Measurements from ENCODE around the gene RXFP1. TPM values are rescaled to one million over a fixed set of nuclear protein-coding genes. Genes with fewer than 3 reads are reported as not detected.

Gene RXFP1
- polyA plus RNA-seq, 1 donor from 2014 or later: 0.12 TPM

DNA sequence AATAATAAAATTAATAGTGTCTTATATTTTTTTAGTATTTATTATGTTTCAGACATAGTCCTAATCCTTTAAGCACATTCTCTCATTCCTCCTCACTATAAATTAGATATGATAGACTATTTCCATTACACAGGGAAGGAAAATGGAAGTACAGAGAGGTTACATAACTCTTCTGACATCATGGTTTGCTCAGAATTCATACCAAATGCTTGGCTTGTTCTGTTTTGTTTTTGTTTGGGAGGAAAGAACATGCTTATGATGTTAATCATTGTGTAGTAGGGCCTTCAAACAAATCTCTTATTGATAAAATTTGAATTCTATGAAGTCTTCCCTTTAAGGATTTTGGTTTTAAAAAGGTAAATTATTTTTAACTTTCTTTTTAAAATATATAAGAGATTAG is 59.5 kb downstream of the RXFP1 start:
- H3K9me2 ChIP-seq (ENCODE audit: insufficient read depth, low read length): no peaks in the 10 kb centered on the region
- no peaks in the 10 kb centered on the region for H3K27me3 ChIP-seq (ENCODE audit: insufficient read depth, low read depth, low read length)
- H2AFZ ChIP-seq (ENCODE audit: low read depth, low read length): no peak overlapping the region
- no peak overlapping the region for H3K4me3 ChIP-seq (ENCODE audit: low read length)
- no peak overlapping the region for H3K9ac ChIP-seq (ENCODE audit: low read length)
- TF ChIP-seq SMC3 (conservative IDR thresholded peaks at IDR 0.05; ENCODE audit: poor library complexity) (no peak), TAF1 (IDR thresholded peaks at IDR 0.05; ENCODE audit: low read depth) (no peak), MXI1 (conservative IDR thresholded peaks at IDR 0.05; ENCODE audit: poor library complexity, severe bottlenecking) (no peak), RAD21 (conservative IDR thresholded peaks at IDR 0.05) (no peak), POLR2AphosphoS5 (IDR thresholded peaks at IDR 0.05) (no peak), EP300 (conservative IDR thresholded peaks at IDR 0.05; ENCODE audit: poor library complexity, severe bottlenecking) (no peak), EZH2 (IDR thresholded peaks at IDR 0.05; ENCODE audit: borderline replicate concordance, insufficient read depth, low read length, poor library complexity, severe bottlenecking) (no peak)
- TF ChIP-seq, protein P1, sequence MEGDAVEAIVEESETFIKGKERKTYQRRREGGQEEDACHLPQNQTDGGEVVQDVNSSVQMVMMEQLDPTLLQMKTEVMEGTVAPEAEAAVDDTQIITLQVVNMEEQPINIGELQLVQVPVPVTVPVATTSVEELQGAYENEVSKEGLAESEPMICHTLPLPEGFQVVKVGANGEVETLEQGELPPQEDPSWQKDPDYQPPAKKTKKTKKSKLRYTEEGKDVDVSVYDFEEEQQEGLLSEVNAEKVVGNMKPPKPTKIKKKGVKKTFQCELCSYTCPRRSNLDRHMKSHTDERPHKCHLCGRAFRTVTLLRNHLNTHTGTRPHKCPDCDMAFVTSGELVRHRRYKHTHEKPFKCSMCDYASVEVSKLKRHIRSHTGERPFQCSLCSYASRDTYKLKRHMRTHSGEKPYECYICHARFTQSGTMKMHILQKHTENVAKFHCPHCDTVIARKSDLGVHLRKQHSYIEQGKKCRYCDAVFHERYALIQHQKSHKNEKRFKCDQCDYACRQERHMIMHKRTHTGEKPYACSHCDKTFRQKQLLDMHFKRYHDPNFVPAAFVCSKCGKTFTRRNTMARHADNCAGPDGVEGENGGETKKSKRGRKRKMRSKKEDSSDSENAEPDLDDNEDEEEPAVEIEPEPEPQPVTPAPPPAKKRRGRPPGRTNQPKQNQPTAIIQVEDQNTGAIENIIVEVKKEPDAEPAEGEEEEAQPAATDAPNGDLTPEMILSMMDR (IDR thresholded peaks at IDR 0.05; ENCODE audit: poor library complexity, severe bottlenecking): no peak
- TF ChIP-seq, protein P2, sequence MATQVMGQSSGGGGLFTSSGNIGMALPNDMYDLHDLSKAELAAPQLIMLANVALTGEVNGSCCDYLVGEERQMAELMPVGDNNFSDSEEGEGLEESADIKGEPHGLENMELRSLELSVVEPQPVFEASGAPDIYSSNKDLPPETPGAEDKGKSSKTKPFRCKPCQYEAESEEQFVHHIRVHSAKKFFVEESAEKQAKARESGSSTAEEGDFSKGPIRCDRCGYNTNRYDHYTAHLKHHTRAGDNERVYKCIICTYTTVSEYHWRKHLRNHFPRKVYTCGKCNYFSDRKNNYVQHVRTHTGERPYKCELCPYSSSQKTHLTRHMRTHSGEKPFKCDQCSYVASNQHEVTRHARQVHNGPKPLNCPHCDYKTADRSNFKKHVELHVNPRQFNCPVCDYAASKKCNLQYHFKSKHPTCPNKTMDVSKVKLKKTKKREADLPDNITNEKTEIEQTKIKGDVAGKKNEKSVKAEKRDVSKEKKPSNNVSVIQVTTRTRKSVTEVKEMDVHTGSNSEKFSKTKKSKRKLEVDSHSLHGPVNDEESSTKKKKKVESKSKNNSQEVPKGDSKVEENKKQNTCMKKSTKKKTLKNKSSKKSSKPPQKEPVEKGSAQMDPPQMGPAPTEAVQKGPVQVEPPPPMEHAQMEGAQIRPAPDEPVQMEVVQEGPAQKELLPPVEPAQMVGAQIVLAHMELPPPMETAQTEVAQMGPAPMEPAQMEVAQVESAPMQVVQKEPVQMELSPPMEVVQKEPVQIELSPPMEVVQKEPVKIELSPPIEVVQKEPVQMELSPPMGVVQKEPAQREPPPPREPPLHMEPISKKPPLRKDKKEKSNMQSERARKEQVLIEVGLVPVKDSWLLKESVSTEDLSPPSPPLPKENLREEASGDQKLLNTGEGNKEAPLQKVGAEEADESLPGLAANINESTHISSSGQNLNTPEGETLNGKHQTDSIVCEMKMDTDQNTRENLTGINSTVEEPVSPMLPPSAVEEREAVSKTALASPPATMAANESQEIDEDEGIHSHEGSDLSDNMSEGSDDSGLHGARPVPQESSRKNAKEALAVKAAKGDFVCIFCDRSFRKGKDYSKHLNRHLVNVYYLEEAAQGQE (IDR thresholded peaks at IDR 0.05; ENCODE audit: borderline replicate concordance): no peak
- H4K20me1 ChIP-seq (ENCODE audit: insufficient read depth): no peaks in the 10 kb centered on the region
- H3K36me3 ChIP-seq (ENCODE audit: insufficient read depth, low read length): no peaks in the 10 kb centered on the region
- H3F3A ChIP-seq (ENCODE audit: insufficient read depth, low read length, poor library complexity, severe bottlenecking): no peaks in the 10 kb centered on the region
- H3K79me2 ChIP-seq (replicated peaks; ENCODE audit: insufficient read depth, low read length): no peaks in the 10 kb centered on the region
- H3K9me3 ChIP-seq (ENCODE audit: low read length): no peaks in the 10 kb centered on the region
- no peak overlapping the region for H3K4me2 ChIP-seq (ENCODE audit: low read length)
- H3K27ac ChIP-seq (ENCODE audit: low read length): no peak overlapping the region

DNA sequence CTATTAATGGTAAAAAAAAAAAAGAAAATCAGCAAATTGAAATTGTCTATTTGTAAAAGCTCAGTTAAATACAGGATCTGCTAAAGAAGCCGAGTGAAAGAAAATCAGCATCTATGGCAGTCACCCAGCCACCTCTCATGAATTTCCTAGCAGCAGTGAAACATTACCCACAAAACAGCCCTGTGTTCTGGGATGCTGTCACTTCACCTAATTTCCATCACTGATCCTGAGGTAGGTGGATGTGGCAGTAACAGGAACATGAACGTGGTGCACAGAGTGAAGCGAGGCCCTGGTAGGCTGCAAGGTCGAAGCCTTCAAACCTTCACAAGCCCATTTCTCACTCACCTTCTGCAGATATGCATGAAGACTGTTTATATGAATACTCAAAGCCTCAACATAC is 65.2 kb downstream of the RXFP1 start:
- Histone ChIP-seq H4K20me1 (ENCODE audit: insufficient read depth) (no peaks in the 10 kb centered on the region), H3K9me3 (ENCODE audit: low read length) (no peaks in the 10 kb centered on the region), H3F3A (ENCODE audit: insufficient read depth, low read length, poor library complexity, severe bottlenecking) (no peaks in the 10 kb centered on the region), H3K9me2 (ENCODE audit: insufficient read depth, low read length) (no peaks in the 10 kb centered on the region), H3K27ac (ENCODE audit: low read length) (no peak overlapping the region), H3K4me3 (ENCODE audit: low read length) (no peak overlapping the region), H3K36me3 (ENCODE audit: insufficient read depth, low read length) (no peaks in the 10 kb centered on the region), H2AFZ (ENCODE audit: low read depth, low read length) (no peak overlapping the region), H3K9ac (ENCODE audit: low read length) (no peak overlapping the region), H3K79me2 (replicated peaks; ENCODE audit: insufficient read depth, low read length) (no peaks in the 10 kb centered on the region), H3K27me3 (ENCODE audit: insufficient read depth, low read depth, low read length) (no peaks in the 10 kb centered on the region), H3K4me2 (ENCODE audit: low read length) (no peak overlapping the region)
- TF ChIP-seq, protein P2 (IDR thresholded peaks at IDR 0.05; ENCODE audit: borderline replicate concordance): no peak
- TF ChIP-seq RAD21 (conservative IDR thresholded peaks at IDR 0.05) (no peak), EZH2 (IDR thresholded peaks at IDR 0.05; ENCODE audit: borderline replicate concordance, insufficient read depth, low read length, poor library complexity, severe bottlenecking) (no peak), EP300 (conservative IDR thresholded peaks at IDR 0.05; ENCODE audit: poor library complexity, severe bottlenecking) (no peak), SMC3 (conservative IDR thresholded peaks at IDR 0.05; ENCODE audit: poor library complexity) (no peak), POLR2AphosphoS5 (IDR thresholded peaks at IDR 0.05) (no peak), MXI1 (conservative IDR thresholded peaks at IDR 0.05; ENCODE audit: poor library complexity, severe bottlenecking) (no peak)

Measured in neural cell (in vitro differentiated cells).